Cerebellar cortex (tissue), 1 donor: ENCODE data around the gene MYADM.

Source experiments
- DNase-seq: peaks from one replicate; pipeline ENCODE4 v3.0.0-alpha.2; 2015; ENCODE audit warnings: low spot score

Gene MYADM

GRCh38 chr19:53885036-53885435 is 17.4 kb downstream of the MYADM start:
- DNase-seq, result no peak

GRCh38 chr19:53892301-53892980 is 24.8 kb downstream of the MYADM start:
- no peak for DNase-seq

- peak; percentile 58 for DNase-seq
These were observed 25.3 kb downstream of the MYADM start for GRCh38 chr19:53892981-53893325.

GRCh38 chr19:53894707-53895106 is 27.0 kb downstream of the MYADM start:
- no peak for DNase-seq

- no peak for DNase-seq
These were observed 29.0 kb downstream of the MYADM start for GRCh38 chr19:53896682-53897081.

- DNase-seq, result no peak
These were observed 29.8 kb downstream of the MYADM start for GRCh38 chr19:53897459-53897858.

GRCh38 chr19:53898166-53898565 is 30.5 kb downstream of the MYADM start:
- no peak for DNase-seq

- no peak for DNase-seq
These were observed 31.1 kb downstream of the MYADM start for GRCh38 chr19:53898636-53899341.

- no peak for DNase-seq
These were observed 32.6 kb downstream of the MYADM start for GRCh38 chr19:53900191-53900860.

- DNase-seq, result no peak
These were observed 35.5 kb downstream of the MYADM start for GRCh38 chr19:53903055-53903680.

- no peak for DNase-seq
These were observed 37.2 kb downstream of the MYADM start for GRCh38 chr19:53904909-53905308.

- DNase-seq, result no peak
These were observed 38.1 kb downstream of the MYADM start for GRCh38 chr19:53905787-53906186.

GRCh38 chr19:53906211-53907192 is 38.8 kb downstream of the MYADM start:
- peak; percentile 42 for DNase-seq

GRCh38 chr19:53907193-53907581 is 39.5 kb downstream of the MYADM start:
- DNase-seq, result no peak

- DNase-seq, result no peak
These were observed 40.0 kb downstream of the MYADM start for GRCh38 chr19:53907690-53908089.

GRCh38 chr19:53908106-53908934 is 40.6 kb downstream of the MYADM start:
- DNase-seq, result peak; percentile 91

GRCh38 chr19:53908935-53909415 is 41.3 kb downstream of the MYADM start, which contains the start of gene CACNG7:
CACNG7 (plus strand) TSS chr19:53909278; CDS start chr19:53912832, 3,554 bp downstream.
- DNase-seq, result peak; percentile 68

GRCh38 chr19:53909471-53910169 is 41.9 kb downstream of the MYADM start:
- no peak for DNase-seq

- DNase-seq, result peak; percentile 36
These were observed 42.5 kb downstream of the MYADM start for GRCh38 chr19:53910170-53910518.

GRCh38 chr19:53912653-53913052 is 45.0 kb downstream of the MYADM start:
- no peak for DNase-seq
